GM21619 (cell line): ENCODE data around the gene PAPSS2.

Source experiments
- ATAC-seq: cut with Tn5 transposase; IDR thresholded peaks from one replicate; pipeline ENCODE4 v1.9.1; 2021; ENCODE audit not compliant: unreplicated experiment

Gene PAPSS2

DNA sequence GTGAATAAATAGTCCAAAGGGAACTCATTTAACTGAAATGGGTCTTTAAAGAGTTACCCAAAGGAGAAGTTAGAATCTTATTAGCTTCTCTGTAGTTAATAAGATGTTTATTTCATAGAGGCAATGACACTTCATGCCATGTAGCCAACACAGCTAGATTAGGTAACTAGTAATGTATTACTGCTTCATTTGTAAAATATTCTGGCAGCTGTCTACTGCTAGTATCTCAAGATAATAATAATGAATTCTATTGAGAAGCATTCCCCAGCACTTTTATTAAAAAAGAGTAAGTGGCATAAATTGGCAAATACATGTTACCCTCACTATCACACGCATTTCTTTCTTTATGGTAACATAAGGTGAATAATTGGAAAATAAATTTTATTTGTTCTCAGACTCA is 10.1 kb downstream of the PAPSS2 start:
- ATAC-seq, result no peak

DNA sequence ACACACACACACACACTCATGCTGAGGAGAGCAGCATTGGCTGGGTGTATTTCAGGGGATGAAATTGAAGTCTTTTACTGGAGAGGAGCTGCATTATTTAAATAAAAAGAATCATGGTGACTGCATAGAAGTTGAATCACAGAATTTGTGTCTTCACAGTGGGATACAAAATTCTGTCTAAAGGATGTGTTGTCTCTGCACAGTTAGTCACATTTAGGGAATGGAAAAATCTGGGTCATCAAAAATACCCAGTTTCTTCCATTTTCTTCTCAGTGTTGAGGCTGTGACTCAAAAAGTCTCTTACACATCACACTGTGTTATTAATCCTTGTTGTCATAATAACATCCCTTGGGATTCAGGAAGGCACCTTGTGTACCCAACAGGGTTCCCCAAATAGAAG is 10.9 kb downstream of the PAPSS2 start:
- ATAC-seq, result no peak

- ATAC-seq, result no peak
Observed at GRCh38 chr10:87671139-87671815, 11.6 kb downstream of the PAPSS2 start.

DNA sequence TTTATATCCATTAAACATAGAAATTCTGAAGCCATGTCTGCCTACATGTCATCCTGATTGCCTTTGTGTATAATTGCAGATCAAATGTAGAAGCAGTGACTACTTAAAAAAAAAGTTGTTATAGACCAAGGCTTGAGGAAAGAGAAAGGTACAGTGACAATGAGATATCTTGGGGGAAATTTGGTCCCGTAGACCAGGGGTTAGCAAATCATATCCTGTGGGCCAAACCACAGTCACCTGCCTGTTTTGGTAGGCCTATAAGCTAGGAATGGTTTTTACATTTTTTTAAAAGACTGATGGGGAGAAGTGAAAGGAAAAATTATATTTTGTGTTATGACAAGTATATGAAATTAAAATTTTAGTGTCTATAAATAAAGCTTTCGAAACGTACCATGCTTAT is 12.9 kb downstream of the PAPSS2 start:
- no peak for ATAC-seq

DNA sequence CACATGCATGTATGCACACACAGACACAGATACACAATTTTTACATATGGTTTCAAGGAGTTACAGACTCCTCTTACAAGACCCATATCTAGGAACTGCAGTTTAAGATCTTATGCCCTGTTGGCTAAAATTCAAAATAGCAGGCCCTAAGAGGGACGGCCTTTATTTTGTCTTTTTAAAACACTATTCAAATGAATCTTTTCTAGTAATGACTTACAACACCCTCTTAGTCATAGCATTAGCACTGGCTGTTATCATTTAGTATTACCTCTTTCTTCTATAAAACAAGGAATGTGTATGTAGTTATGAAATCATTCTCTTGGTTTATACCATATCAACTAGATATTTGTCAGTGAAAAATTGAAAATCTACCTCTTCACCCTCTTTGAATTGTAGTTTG is 15.3 kb downstream of the PAPSS2 start:
- ATAC-seq, result no peak

DNA sequence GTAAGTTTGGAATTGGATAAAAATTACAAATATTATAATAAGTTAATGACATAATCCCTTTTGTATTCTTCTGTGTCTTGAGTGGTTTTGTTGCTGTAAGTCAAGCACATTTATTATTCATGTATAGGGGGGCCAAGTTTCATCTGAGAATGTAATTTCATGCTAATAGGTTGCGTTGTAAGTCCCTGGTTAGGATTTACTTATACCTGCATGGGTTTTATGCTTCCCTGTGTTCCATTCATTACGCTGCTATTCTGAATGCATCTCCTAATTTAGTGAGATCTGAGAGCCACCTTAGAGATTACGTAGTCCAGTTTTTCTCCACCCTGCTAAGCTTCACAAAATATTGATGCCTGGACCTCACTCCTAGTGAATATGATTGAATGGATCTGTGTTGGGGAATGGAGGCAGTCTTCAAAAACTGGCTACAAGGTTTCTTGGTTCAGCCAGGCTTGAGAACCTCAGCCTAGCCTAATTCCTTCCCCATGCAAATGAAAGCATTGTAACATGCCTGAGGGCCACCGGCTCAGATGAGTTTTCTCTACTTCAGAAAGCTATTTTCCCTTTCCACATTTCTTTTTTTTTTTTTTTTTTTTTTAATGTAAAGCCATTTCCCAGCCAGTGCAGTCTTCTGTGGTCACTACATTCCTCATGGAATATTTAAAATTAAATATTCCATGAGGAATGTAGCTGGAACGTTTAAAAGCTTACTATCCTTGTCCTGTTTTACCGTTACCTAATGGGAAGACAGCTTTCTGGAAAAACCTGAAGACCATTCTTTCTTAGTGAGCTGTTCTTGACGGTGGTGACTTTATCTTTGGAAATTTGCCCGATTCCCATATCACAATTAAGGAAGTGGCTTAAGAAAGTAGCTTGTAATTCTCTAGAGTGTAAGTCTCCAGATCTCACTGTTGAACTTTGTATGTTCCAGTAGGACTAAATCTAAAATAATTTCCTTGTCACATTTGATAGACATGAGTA is 16.0 kb downstream of the PAPSS2 start:
- no peak for ATAC-seq

GRCh38 chr10:87677595-87677994 is 17.9 kb downstream of the PAPSS2 start:
- no peak for ATAC-seq

GRCh38 chr10:87678302-87678701 is 18.6 kb downstream of the PAPSS2 start:
- ATAC-seq, result no peak

DNA sequence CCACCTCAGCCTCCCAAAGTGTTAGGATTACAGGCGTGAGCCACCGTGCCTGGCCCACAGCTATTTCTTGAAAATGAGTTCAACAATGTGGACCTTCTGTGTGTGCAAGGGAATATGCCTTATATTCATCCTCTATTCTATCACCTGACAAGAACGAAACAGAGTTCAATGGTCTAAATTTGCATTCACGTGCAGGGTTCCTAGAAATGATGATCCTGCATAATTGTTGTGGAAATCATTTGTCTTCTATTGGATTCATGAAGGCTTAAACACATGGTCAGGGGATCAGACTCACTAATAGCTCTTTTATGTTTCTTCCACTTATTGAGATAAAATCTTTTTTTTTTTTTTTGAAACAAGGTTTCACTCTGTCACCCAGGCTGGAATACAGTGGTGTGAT is 23.7 kb downstream of the PAPSS2 start:
- ATAC-seq, result no peak

- no peak for ATAC-seq
Observed at GRCh38 chr10:87684001-87684638, 24.4 kb downstream of the PAPSS2 start.

DNA sequence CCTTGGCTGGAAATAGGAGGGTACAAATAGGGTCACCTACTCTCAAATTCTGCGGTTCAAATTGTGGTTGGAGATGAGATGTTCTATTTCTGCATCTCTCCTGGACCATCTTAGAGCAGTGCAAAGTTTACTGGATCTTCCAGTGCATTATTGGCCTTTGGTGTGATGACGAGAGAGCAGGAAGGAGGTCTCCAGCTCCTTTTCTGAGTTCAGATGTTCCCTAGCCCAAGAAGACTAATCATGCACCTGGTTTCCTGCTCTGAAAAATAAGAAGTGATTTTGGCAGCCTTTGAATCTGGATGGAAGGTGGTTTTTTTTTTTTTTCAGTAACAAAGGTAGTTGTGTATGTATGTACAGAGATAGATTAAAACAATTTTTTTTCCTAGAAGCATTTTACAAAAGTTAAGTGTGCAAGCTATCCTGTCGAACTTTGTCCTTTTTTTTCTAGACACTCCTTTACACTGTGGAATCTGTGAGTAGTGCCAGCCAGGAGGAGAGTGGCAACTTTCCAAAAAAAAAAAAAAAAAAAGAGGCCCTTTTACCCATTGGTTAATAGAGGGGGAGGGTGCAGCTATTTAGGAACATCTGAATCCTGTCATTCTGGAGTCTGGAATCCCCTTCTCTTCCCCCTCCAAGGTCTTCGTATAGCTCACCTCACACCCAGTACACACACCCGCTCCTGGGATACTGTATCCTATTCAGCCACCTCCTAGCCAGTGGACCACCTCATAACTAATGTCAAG is 26.3 kb downstream of the PAPSS2 start:
- no peak for ATAC-seq

DNA sequence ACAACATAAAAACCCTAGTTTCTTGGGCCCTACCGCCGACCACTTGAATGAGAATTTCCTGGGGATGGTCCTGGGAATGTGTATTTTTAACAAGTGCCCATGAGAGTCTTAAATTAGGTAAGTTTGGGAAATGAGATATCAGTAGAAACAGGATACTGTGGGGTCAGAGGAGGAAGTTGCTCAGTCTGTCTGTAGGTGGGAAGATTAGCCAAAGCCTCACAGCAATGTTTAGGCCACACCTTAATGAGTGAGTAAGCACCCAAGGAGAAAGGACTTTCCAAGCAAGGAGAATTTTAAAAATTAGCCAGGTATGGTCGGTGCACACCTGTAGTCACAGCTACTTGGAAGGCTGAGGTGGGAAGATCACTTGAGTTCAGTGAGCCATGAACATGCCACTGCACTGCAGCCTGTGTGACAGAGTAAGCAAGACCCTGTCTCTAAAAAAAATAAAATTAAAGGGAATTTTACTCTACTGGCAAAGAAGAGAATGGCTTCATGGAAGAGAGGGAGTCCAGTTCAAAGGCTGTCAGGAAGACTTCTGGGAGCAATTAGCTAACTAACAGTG is 31.9 kb downstream of the PAPSS2 start:
- no peak for ATAC-seq

DNA sequence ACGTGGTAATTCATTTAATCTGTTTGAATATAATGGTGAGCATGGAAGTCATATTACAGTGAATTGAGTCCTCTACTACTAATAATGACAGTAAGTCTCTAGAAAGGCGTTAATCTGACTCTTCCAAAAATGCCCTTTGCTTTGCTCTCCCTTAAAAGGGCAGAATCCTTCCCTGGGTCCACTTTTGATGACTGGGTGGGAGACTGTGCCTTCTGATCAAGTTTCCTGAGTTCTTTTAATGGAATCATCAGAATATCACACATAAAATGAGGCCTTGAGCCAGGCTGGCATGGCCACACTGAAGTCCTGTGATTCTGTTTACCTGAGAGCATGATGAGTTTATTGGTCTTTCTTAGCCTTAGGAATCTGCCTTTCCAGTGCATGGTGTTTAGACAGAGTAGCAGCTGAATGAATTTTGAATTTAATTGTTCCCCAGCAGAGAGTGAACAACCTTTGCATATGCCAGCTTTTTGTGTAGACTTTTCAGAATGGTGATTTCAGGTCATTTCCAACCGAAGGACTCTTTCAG is 33.3 kb downstream of the PAPSS2 start:
- ATAC-seq, result no peak

GRCh38 chr10:87694011-87694794 is 34.5 kb downstream of the PAPSS2 start:
- ATAC-seq, result no peak

DNA sequence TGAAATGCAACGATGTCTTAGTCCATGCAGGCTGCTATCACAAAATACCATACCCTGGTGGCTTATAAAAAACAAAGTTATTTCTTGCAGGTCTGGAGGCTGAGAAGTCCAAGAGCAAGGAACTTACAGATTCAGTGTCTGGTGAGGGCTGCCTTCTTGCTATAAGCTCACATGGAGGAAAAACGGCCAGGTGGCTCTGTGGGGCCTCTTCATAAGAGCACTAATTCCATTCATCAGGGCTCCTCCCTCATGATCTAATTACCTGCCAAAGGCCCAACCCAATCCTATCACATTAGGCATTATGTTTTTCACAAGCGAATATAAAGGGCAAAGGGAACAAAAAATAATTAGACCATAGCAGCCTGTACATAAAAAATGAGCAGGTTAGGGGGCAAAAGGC is 35.4 kb downstream of the PAPSS2 start:
- ATAC-seq, result no peak

DNA sequence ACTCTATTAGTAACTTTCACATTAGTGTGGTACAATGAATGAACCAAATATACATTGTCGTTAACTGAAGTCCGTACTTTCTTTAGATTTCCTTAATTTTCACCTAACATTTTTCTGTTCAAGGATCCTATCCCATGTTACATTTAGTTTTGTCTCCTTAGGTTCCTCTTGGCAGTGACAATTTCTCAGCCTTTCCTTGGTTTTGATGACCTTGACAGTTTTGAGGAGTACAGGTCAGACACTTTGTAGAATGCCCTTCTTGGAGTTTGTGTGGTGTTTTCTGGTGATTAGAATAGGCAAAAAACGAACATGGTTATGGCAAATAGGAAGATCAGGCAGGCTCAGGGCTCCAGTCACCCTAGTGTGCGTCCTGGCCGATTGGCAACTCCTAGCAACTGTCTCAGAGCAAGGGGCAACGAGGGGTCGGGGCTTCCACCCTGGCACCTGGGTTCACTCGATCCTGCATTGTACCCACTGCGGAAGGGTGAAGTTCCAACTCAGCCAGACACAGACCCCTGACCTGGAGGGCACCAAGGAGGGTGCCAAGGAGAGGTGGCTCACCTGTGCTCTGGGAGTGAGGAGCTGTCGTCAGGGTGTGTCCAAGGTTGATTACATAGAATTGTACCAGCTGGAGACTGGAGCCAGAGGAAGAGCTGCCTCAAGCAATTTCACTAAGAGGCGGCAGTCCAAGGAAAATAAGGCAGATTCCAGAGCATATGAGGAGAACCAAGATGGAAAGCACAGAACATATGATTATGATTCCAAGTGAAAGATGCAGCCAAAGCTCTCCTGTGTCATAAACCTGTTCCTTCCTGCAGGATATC is 37.5 kb downstream of the PAPSS2 start:
- no peak for ATAC-seq

- ATAC-seq, result no peak
Observed at GRCh38 chr10:87700031-87700796, 40.5 kb downstream of the PAPSS2 start.
